GM18867 (cell line): ENCODE data around the gene RAD51B.

ENCODE experiments used
- ATAC-seq: cut with Tn5 transposase; IDR thresholded peaks from one replicate; pipeline ENCODE4 v1.9.1; 2021; ENCODE audit warnings: mild to moderate bottlenecking, moderate library complexity; ENCODE audit not compliant: unreplicated experiment

The RAD51B gene

DNA sequence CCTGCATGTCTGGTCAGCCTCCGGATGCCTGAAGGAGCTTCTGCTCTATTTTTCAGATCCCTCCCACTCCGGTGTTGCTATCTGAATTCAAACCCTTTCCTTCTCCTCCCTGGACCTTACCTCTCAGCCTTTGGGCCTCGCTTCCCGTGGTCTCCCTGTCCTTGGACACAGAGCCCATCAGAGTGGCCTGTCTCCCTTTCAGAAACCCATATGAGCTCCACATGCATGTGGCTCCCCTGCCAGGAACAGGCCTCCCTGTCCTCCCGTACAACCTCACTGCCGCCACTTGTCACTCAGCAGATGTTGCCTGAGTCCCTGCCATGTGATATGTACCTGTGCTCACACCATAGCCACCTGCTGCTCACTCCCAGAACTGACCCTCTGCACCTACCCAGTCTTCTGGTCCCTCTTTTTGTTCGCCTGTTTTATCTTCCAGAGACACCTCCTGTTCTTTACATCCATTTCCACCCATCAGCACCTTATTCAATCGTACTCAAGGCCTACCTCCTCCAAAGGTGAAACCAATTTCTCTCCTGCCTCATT, 790.7 kb downstream of the RAD51B start:
- no peak for ATAC-seq

DNA sequence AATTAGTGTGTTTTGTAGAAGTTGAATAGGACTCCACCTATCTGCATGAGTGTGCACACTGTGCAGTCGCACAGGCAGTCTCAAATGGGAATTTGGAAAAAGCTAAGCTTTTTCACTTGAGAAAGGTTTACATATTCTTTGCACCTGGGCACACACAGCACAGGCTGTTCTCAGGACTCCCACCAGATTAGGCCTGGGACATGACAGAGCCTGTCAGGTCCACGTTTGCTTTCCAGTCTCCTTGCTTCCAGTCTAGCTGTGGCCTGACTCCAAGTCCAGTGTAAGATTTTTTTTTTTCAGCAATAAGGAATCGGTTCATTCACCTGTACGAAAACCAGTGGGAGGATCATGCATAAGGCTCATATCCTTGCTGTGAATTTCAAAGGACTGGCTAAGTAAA, 792.0 kb downstream of the RAD51B start:
- ATAC-seq: no peak

GRCh38 chr14:68612049-68612448, 792.5 kb downstream of the RAD51B start:
- ATAC-seq: no peak

GRCh38 chr14:68616221-68616902, 796.8 kb downstream of the RAD51B start:
- ATAC-seq: no peak

DNA sequence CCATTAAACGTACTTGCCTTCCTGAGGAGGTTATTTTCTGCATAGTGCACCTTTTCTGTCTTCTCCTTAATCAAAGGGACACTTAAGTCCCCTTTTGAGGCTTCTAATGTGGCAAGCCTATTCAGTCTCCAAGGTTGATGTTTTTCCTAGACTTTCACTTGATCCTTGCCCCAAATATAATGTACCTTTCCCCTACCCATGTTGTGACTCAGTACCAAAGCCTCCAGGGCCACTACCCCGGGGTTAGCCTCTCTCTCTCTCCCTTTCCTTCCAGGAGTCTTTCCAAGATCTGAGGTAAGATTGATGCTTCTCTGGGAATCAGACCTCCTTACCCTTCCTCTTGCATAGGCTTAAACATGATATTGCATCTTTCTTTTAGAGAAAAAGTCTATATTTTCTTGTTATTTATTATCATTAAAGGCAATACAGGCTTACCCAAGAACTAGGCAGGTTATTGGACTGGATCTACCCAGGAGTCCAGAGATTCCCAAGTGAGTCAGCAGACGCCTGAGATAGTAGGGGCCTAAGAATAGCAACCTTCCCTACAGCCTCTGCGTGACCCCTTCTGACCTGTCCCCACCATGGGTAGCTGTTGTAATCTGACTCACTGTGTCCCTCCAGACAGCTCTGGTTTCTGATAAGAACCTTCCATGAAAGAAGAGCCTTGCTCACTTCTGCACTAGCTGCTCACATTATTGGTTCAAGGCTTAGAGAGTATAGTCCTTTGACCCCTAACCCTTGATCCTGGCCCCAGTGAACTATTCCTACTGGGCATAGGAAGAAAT, 800.4 kb downstream of the RAD51B start:
- no peak for ATAC-seq

DNA sequence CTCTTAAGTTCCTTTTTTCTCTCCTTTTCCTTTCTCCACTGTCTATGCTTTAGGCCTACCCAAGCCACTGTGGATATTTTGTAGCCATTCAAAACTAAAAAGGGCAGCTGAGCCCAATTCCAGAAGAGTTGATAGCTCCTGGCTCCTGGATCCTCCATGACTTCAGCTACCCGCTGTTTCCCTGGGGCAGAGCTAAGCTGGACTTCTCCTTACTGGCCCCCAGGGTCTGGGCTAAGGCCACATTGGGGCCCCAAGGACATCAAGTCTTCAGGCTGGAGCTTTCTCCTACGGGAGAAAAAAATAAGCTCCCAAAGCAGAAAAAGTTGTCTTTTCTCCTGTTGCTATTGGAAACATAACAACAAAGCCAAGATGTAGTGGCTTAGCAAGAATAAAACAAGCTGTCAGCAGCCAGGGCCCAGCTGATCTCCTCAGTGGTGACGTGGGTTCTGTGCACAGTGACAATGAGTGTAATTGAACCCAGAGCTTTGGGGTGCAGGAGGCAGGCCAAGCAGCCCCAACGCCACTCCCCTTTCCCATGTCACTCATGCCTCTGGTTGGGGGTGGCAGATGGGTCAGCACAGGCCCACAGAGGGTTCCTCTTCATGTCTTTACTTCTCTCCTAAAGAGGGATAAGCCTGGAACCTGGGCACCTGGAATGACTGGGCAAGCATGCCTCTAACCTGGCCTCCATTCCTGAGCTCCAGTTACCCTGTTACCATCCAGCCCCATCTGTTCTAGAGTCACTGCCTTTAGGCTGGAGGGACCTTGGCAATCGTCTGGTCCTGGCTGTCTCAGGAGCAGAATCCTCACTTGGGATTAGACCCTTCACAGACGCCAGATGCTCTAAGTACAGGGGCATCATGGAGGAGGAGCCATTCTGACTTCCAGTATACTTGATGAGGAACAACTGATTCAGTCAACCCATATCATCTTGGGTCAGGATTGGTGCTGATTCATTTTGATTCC, 802.1 kb downstream of the RAD51B start:
- no peak for ATAC-seq

- ATAC-seq: no peak
Observed at GRCh38 chr14:68622856-68623255, 803.3 kb downstream of the RAD51B start.

DNA sequence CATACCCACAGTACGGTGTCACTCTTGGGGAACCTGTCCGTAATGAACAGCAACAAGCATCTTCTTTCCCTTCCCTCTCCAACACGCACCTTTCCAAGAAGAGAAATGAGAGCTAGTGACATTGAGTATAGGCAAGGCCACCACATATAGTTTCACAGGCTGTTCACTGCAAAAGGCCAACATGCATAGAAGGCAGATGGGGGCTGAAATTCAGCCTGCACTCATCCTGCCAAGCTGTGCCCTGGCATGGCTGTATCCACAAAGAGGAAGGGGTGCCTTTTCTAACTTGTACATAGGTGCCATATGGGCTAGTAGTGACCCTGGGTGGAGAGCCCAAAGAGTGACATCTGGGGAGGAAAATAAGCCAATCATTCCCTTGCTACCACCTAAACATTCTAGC, 803.7 kb downstream of the RAD51B start:
- ATAC-seq: no peak

GRCh38 chr14:68623826-68624225, 804.2 kb downstream of the RAD51B start:
- ATAC-seq: no peak

DNA sequence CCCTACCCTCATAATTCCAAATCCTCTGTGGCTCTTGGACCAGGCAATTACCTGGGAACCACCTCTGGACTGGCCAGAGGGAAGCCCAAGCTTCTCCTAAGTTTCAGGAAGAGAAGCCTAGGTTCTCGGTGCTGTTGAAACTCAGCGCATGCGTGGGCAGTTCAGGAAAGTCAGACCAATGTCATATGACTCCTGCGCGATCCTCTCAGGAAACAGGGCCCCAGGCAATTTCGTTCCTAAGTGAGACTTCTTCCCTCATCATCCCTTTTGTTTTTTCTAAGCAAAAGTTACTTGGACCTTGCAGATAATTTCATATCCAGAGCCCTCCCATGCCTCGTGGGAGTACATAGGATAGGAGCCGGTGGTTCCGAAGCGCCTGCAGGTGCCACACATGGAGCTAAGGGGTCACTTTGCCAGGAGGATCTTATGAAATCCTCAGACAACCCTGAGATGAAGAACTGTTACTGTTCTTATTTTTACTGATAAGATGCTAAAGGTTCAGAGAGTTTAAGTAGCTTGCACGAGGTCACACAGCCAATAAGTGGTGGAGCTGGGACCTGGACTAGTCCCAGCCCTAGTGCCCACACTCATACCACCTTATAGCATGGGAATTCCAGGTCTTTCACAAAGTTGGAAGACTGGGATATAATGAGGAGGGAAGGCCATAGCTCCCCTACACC, 805.1 kb downstream of the RAD51B start:
- no peak for ATAC-seq

DNA sequence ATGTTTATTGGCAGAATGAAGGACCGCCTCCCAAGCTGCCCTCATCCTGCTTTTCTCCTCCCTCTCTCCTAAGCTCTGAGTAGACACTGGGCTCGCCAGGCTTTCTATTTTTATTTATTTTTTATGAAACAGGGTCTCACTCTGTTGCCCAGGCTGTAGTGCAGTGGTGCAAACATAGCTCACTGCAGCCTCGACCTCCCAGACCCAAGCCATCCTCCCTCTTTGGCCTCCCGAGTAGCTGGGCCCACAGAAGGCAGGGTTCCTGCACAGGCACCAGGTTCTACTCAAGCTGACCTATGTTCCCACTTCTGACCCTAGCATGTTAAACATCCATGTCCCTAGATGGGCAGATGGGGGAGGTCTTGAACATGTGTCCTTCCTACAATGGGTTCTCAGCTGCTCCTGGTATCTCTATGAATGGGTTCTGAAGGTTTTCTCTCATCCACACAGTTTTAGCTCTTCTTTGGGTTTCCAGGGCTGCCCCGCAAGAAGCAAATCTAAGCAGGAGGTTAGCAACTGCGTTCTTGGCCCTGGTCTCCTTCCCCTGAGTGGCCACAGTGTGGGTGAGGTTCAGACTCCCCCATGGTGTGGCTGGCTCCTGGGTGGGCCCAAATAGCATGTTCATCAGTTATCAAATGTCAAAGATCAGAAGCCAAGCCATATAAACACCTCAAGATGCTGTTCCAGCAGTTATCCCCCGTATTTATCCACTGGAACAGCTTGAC, 805.9 kb downstream of the RAD51B start:
- no peak for ATAC-seq

GRCh38 chr14:68626386-68626785, 806.8 kb downstream of the RAD51B start:
- ATAC-seq: no peak

- no peak for ATAC-seq
Observed at GRCh38 chr14:68627050-68627867, 807.7 kb downstream of the RAD51B start.

DNA sequence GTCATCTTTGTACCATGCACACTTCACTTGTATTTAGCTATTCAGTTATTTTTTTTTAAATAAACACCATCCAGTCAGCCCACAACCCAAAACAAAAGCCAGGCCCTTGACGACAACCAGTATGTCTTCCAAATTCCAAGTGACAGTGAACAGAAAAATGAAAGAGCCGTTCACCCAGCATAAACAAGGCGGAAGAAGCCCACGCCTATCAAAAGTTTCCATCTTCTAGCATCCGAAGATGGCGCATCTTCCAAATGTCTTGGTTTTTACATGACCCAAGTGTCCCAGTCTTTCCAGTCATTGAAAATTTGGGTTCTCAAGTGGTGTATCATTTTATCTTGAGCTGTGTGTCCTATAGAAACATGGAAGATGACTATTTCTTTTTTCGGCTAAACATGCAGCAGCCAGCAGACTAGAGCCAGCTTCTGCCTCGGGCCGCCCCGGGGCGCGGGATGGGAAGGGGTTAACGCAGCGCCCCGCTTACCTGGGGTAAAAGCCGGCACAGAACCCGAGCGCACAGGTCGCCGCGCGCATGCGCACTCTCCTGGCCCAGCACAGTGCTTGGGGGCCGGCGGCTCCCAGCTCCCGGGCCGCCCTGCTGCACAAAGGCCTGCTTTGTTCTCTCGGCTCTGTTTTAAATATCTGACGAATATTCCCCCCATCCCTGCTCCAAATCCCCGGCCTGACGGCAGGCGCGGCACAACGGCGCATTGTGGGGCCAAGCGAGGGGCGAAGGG, 808.5 kb downstream of the RAD51B start:
- ATAC-seq: no peak

GRCh38 chr14:68628605-68629310, 809.2 kb downstream of the RAD51B start:
- ATAC-seq: no peak

DNA sequence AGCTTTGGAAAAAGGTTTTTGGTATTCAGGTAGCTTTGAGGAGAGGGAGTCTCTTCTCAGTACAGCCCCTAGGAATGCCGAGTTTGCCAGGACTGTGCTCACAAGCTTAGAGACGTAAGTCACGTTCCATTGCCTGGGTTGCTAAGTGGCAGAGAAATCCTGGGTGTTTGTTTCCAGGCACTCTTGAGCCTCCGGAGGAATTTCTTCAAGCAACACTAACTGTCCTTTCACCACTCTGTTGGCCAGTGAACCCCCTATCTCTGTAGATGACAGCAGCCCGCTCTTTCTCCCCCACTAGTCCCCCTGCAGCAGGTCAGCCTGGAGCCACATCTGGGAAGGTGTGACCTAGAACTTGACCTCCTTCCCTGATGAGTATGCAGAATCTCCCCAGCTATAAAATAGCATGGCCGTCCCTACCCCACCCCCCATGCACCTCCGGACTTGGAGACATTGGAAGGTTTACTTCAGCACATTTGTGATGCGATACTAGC, 810.5 kb downstream of the RAD51B start:
- ATAC-seq: no peak

DNA sequence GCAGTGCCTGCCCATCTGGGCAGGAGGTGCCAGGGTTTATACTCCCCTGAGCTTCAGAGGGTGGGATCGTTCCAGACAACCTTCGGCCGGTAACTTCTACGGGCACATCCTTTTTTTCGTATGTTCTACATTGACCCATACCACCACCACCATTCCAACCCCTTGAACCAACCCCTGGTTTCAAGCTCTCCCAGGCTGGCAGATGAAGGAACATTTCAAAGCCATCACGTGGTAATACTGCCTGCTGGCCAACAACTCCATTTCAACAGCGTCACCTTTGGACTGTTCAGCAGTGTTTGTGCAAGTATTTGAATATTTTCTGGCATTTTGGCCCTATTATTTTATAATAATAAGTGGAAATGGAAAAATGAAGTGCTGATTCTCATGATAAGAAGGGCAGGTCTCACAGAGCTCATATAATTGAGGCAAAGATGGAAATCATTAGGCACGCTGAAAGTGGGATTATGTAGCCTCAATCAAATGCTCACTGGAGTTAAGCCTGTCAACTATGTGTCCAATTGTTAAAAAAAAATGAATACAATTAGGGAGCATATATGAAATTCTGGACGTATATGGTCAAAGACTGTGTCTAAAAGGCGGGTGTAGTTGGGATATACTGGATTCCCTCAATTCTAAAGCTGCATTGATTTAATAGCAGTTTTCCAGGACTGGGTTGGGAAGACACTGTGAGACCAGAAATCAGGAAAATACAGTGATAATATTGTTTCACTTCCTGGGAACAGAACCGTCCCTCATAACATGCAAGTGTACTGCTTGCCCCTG, 811.2 kb downstream of the RAD51B start:
- ATAC-seq: no peak
